Endothelial cell of hepatic sinusoid (primary cell): ENCODE measurements around the gene TDRD12.
"Not testable (repeated sequence)": the region's sequence is repeated elsewhere in the genome, so short reads cannot be mapped to it uniquely, and the experiment has no call there.

Experiments used
- in situ Hi-C: cut with HindIII; loops from 2 replicates; pipeline ENCODE4 v1.10.0; 2017; ENCODE audit warnings: low sequenced_read_pairs

The TDRD12 gene

GRCh38 chr19:32862741-32863140, 143.2 kb downstream of the TDRD12 start:
- in situ Hi-C loops, result no loop called here

DNA sequence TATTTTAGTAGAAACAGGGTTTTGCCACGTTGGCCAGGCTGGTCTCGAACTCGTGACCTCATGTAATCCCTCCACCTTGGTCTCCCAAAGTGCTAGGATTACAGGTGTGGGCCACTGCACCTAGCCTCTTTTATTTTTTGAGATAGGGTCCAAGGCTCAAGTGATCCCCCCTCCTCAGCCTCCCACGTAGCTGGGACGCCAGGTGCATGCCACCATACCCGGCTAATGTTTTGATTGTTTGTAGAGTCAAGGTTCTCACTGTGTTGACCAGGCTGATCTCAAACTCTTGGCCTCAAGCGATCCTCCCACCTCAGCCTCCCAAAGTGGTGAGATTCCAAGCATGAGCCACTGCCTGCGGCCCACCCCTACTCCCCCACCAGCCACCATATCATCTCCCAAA, 143.7 kb downstream of the TDRD12 start:
- in situ Hi-C loops, result no loop called here

DNA sequence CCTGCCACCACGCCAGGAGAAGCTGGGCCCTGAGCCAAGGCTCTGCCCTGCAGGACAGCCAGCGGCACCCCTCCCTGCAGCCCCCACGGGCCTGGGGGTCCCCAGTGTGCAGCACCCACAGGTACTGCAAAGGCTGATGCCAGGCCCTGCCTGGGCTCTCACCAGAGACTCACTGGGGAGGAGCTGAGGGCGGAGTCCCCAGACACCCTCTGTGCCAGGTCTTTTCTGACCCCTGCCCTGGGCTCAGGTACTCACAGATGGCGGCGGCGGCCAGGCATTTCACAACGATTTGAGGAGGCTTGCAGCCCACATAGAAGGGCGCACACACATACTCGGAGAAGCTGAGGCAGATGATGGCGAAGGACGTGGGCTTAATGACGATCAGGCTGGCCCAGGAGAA, 144.3 kb downstream of the TDRD12 start:
- in situ Hi-C loops, result no loop called here

GRCh38 chr19:32864318-32865007, 144.9 kb downstream of the TDRD12 start:
- in situ Hi-C loops, result no loop called here

DNA sequence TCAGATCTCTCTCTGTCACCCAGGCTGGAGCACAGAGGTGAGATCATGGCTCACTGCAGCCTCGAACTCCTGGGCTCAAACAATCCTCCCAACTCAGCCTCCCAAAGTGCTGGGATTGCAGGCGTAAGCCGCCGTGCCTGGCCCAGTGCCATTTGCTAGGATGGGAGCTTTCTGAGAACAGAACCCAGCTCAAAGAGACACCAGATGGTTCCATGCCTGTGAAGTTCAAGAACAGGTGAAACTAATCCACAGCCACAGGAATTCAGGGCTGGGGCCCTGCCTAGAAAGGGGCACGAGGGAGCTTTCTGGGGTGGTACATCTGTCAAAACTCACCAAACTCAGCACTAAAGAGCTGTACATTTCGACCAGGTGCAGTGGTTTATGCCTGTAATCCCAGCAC, 145.8 kb downstream of the TDRD12 start:
- in situ Hi-C loops, result no loop called here

GRCh38 chr19:32866061-32866460, 146.5 kb downstream of the TDRD12 start:
- in situ Hi-C loops, result no loop called here

GRCh38 chr19:32866564-32867265, 147.1 kb downstream of the TDRD12 start:
- in situ Hi-C loops, result no loop called here

GRCh38 chr19:32867436-32867835, 147.9 kb downstream of the TDRD12 start:
- in situ Hi-C loops, result not testable (repeated sequence)

DNA sequence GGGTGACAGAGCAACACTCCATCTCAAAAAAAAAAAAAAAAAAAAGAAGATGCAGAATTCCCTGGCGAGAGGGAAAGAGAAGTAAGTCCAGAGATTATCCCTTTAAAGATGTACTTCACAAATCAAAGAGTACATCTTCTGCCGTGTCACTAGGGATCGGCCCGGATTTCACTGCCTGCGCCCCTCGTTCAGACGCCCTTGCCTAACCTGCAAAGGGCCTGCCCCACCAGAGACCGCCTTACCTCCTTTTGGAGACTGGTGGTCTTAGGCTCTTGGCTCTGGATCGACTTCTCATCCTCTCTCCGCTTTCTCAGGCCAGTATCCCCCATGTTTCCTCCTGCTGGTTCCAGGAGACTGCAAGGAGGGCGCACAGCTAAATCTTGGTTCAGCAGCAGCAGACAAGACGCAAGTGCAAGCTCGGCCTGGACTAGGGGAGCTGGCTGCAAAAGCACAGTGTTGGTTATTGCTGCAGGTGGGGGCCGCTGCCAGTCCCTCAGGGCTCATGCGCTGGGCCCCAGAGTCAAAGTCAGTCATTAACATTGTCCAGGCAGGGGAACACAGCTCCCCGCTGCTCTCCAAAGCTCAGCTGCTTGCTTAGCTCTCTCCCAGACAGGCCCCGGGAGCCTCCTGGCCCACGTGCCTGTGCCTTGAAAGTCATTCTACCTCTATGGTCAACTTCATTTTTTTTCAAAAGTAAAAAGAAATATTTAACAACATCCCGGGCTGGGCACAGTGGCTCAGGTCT, 148.8 kb downstream of the TDRD12 start:
- in situ Hi-C loops, result no loop called here

DNA sequence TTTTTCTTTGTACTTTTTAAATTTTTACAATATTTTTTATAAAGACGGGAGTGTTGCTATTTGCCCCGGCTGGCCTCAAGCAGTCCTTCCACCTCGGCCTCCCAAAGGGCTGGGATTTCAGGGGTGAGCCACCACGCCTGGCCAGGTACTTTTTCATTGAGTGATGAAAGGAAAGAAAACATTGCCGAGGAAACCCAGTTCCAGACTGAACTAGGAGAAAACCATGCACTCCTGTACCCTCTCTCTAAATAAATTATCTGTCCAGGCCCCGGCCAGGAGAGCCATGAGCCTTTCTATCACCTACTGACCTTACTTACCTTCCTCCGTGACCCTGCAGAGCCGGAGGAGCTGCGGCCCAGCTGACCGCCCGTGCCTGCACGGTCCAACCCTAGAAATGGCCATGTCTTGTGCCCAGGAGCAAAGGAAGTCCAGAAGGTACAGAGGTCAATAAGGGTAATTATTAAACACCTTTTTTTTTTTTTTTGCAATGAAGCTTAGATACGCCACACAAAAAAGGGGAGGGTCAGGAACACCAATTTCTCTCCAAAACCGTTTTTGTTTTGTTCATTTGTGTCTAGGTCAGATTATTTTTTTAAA, 149.9 kb downstream of the TDRD12 start, which contains the start of gene SLC7A9:
Gene SLC7A9, minus strand, starts transcription at position 399 of the 597 bp plus-strand sequence. CDS start 1,233 bp downstream, outside the sequence.
- in situ Hi-C loops, result no loop called here

DNA sequence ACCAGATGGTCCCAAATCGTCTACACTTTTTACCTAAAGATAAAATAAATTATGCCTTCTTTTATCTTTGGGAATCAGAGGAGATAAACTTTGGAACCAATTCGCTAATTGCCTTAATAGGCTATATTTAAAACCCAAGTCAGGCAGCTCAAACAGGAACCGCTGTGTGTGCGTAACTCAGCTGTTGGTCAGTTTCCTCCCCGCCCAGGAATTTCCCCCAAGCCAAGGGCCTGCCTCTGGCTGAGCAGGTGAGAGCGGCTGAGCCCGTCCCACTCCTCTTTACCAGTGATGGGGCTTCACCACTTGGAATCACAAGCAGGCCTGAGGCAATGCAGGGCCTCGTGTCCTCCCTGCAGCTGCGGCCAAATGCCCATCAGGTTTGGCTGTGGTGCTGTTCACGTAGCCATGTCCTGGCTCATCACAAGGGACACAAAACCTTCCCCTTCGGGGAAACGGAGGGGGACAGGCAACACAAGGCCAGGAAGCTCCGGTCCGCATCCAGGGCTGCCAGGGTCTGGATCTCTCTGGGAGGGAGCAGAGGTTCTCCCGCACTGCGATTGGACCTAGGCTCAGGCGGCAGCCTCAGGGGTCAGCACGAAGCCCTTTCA, 150.5 kb downstream of the TDRD12 start:
- in situ Hi-C loops, result no loop called here

- in situ Hi-C loops, result no loop called here
These were observed 151.4 kb downstream of the TDRD12 start for GRCh38 chr19:32870981-32871451.

DNA sequence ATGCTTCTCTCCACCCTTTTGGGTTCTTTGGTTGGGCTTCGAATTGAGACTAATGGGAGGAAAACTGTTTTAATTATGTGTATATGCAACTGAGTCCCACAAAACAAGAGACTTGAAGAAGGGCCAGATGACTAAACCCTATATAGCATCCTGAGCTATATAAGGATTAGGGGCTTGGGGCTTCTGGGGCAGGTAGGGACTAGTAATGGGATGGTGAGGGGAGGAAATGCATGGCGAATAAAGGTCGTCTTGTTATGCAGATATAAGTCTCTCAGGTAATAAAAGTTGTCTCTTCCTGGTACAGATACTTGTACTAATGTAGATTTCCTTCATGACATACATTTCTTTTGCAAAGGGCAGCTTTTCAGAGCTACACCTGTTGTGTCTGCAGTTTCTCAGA, 152.8 kb downstream of the TDRD12 start:
- in situ Hi-C loops, result no loop called here

- in situ Hi-C loops, result no loop called here
These were observed 153.8 kb downstream of the TDRD12 start for GRCh38 chr19:32873247-32873959.

DNA sequence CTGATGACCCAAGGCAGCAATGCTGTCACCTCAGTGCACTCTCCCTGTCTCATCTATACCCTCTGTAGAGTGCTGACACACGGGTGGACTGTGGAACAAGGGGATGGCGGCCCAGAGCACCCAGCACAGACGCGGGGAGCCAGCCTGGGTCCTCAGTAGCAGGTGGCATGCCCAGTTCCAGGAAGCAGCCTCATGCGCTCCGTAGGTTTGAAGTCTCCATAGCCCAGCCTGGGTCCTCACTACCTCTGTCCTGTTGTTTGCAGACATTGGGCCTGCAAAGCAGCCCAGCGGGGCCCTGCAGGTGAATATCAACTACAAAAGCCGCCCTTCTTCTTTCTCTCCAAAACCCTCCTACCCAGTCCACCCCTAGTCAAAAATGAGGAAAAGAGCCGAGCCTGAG, 155.0 kb downstream of the TDRD12 start:
- in situ Hi-C loops, result no loop called here

- in situ Hi-C loops, result no loop called here
These were observed 155.9 kb downstream of the TDRD12 start for GRCh38 chr19:32875428-32875827.

DNA sequence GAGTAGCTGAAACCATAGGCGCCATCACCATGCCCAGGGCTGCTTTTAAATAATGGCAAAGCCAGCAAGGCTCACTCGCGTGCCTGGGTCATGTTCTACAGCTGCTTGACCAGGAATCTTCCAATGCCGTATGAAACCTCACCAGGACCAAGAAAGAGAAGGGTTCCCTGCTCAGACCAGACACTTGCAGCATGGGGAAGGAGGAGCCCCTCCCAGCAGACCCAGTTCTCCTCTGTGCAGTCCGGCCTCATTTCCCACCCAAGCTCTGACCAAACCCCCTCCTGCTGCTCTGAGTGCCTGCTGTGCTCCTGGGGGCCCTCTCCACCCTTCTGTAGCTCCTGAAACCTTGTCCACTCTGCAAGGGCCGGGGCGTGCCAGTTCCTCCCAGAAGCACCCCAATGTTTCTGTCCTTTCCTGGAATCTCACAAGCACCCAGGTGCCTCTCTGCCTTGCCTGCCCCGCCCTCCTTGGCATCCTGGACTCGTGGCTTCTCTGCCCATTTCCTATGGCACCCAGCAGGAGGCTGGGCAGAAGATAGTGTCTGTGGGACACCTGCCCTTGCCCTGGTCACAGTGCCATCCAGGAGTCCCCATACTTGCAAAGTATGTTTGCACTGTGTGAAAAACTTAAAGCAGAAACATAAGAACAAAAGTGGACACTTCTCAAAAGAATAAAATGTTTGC, 156.8 kb downstream of the TDRD12 start:
- in situ Hi-C loops, result no loop called here

GRCh38 chr19:32876919-32877285, 157.3 kb downstream of the TDRD12 start:
- in situ Hi-C loops, result no loop called here
